Gastrocnemius medialis (tissue), 4 donors: ENCODE results near the gene INPP4B. TPM values are rescaled to one million over a fixed set of nuclear protein-coding genes. Genes with fewer than 3 reads are reported as not detected.

ENCODE experiments used
- ATAC-seq, 2 donors: fragments of 150-250 bp; one replicate each; pipeline ENCODE4 v1.9.1; 2016
- DNase-seq, 2 donors: peaks; one replicate each; pipeline ENCODE4 v3.0.0-alpha.2; 2019
- H3K27ac ChIP-seq, 4 donors: fragments of 200-600 bp; sonication (generic); 1 replicate in 1 of 4; 2 replicates in 3 of 4; pipeline ENCODE4 v1.5.1; 2016 to 2018; ENCODE audit warnings: mild to moderate bottlenecking in 2 of 4, moderate library complexity in 1 of 4
- H3K27me3 ChIP-seq, 3 donors: fragments of 200-600 bp; sonication (generic) in 2 of 3; 1 replicate in 1 of 3; 2 replicates in 2 of 3; pipeline versions ENCODE4 v1.5.1 to v1.6.0; 2016 to 2019; ENCODE audit warnings: mild to moderate bottlenecking in 1 of 3, moderate library complexity in 1 of 3
- H3K36me3 ChIP-seq, 2 donors: fragments of 200-600 bp; sonication (generic) in 1 of 2; one replicate each; pipeline ENCODE4 v1.5.1; 2017 to 2018
- H3K4me1 ChIP-seq, 2 donors: fragments of 200-600 bp; sonication (generic) in 1 of 2; one replicate each; pipeline ENCODE4 v1.5.1; 2016 to 2017; ENCODE audit warnings: mild to moderate bottlenecking in 2 of 2
- H3K4me3 ChIP-seq, 4 donors: fragments of 200-600 bp; sonication (generic) in 3 of 4; 1 replicate in 1 of 4; 2 replicates in 3 of 4; pipeline ENCODE4 v1.5.1; 2016 to 2019; ENCODE audit warnings: mild to moderate bottlenecking in 2 of 4
- H3K9me3 ChIP-seq, 3 donors: fragments of 200-600 bp; sonication (generic) in 2 of 3; 1 replicate in 1 of 3; 2 replicates in 2 of 3; pipeline ENCODE4 v1.5.1; 2016 to 2019
- POLR2A ChIP-seq, 2 donors: fragments of 450-650 bp; IDR thresholded peaks; one replicate each; pipeline ENCODE4 v1.6.1; 2017; ENCODE audit warnings: antibody characterized with exemption in 2 of 2, mild to moderate bottlenecking in 2 of 2, moderate library complexity in 2 of 2
- in situ Hi-C, 4 donors: fragments of 200-750 bp; cut with MboI; loops; one replicate each; pipeline versions ENCODE4 v1.15.0 to v1.8.0; 2017; ENCODE audit warnings: low sequenced_read_pairs in 4 of 4
- intact Hi-C: fragments of 100-400 bp; cut with DNase I; formaldehyde crosslinking; loops from one replicate; pipeline ENCODE4 v1.15.1; 2023; ENCODE audit warnings: low total_unique reads
- total RNA-seq, 4 donors: library from RNA; depleted of rRNA; stranded (reverse); fragments of >200 nt; gene quantifications; one replicate each; pipeline versions ENCODE4 v1.1.0 to v1.2.3, GENCODE V29; 2016
- TF ChIP-seq, protein P1 (sequence below), 5 experiments: fragments of 450-650 bp in 3 of 5; fragments of 200-600 bp in 2 of 5; sonication (generic) in 2 of 5; IDR thresholded peaks in 4 of 5; conservative IDR thresholded peaks in 1 of 5; 1 replicate in 4 of 5; 2 replicates in 1 of 5; pipeline ENCODE4 v1.5.1; 2016 to 2019; ENCODE audit warnings: antibody characterized with exemption in 5 of 5, mild to moderate bottlenecking in 3 of 5, moderate library complexity in 3 of 5

Gene INPP4B
- total RNA-seq, 4 donors from 2014 or later: 7.5 to 23.6 (median 9.1) TPM

DNA sequence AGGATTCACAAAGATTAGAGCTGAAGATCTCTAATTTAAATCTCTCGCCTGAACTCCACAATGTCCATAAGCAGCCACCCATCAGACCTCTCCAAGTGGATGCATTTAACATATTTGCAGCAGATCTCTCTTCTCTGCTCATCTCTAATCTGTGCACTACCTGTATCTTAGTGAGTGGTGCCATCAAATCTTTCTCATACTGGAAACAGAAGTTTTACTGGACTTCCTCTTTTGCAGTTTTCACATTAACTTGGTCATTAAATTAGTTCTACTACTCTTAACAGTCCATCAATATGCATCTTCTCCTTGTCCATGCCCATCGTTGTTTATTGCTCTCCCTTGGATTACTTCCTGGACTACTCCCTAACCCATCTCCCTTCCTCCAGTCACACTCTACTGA lies 721.2 kb downstream of the INPP4B start:
- DNase-seq (no peak), ATAC-seq (no peak)
- TF ChIP-seq, protein P1, sequence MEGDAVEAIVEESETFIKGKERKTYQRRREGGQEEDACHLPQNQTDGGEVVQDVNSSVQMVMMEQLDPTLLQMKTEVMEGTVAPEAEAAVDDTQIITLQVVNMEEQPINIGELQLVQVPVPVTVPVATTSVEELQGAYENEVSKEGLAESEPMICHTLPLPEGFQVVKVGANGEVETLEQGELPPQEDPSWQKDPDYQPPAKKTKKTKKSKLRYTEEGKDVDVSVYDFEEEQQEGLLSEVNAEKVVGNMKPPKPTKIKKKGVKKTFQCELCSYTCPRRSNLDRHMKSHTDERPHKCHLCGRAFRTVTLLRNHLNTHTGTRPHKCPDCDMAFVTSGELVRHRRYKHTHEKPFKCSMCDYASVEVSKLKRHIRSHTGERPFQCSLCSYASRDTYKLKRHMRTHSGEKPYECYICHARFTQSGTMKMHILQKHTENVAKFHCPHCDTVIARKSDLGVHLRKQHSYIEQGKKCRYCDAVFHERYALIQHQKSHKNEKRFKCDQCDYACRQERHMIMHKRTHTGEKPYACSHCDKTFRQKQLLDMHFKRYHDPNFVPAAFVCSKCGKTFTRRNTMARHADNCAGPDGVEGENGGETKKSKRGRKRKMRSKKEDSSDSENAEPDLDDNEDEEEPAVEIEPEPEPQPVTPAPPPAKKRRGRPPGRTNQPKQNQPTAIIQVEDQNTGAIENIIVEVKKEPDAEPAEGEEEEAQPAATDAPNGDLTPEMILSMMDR (IDR thresholded peaks at IDR 0.05 in 4 of 5, conservative IDR thresholded peaks at IDR 0.05 in 1 of 5): no peak
- TF ChIP-seq POLR2A (IDR thresholded peaks at IDR 0.05): no peak
- Histone ChIP-seq H3K36me3 (no peaks in the 10 kb centered on the region), H3K9me3 (no peaks in the 10 kb centered on the region), H3K27me3 (no peaks in the 10 kb centered on the region), H3K27ac (no peak overlapping the region), H3K4me1 (no peaks in the 10 kb centered on the region), H3K4me3 (no peak overlapping the region)
- intact Hi-C loops: loop anchor here (10.0 kb wide), 2 partner anchors 440 to 600 kb away; no protein-coding TSS in a partner anchor
- in situ Hi-C loops: loop anchor here (10.0 to 25.0 kb wide), 3 partner anchors 587 to 720 kb away; partner anchors contain the start of gene INPP4B (in 4 of the 4)

DNA sequence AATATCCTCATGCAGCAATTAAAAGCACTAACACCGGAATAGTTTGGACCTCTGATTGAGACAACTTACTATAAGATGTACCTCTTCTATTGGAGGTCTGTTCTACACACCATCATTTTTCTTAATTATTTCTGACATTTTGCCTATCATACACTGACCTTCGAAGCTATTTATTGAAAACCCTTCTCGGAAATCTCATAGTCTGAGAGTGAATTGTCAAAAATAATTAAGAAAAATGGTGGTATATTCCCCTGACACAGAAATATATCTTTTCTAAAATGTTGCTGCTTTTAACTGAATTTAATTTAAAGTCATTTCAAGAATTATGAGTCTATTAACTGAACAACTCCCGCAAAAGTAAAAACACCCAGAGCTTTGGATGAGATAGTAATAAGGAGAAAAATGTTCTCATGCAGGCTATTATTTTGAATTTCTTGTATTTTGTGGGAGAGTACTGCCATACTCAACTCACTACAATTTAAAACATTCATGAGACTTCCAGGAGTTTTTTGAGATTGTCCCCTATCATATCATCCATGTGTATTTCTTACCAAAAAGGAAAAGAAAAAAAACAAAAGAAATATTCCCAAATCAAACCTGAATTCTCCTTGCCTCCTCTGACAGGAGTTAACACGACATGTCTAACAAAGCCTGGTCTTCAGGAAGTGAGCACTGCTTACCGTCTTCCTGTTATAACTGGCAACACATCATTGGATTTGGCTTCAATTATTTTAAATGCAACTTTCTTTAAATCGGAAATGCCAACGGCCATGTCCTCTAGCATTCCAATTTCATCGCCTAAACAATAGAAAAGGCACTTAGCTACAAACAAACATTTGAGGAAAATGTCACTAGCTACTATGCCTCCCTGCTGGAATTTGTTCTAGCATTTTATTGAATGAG lies 724.4 kb downstream of the INPP4B start:
- no peak overlapping the region for H3K27ac ChIP-seq
- in situ Hi-C loops (loop anchor here in 3 of 4 donors (10.0 to 25.0 kb wide), 2 partner anchors 716 to 723 kb away; partner anchors contain the start of gene INPP4B (in 3 of the 3)), intact Hi-C loops (loop anchor here (10.0 kb wide), 2 partner anchors 443 to 603 kb away; no protein-coding TSS in a partner anchor)
- no peaks in the 10 kb centered on the region for H3K4me1 ChIP-seq
- TF ChIP-seq, protein P1 (IDR thresholded peaks at IDR 0.05 in 4 of 5, conservative IDR thresholded peaks at IDR 0.05 in 1 of 5): no peak
- TF ChIP-seq POLR2A (IDR thresholded peaks at IDR 0.05): no peak
- H3K36me3 ChIP-seq: no peaks in the 10 kb centered on the region
- no peaks in the 10 kb centered on the region for H3K27me3 ChIP-seq
- no peaks in the 10 kb centered on the region for H3K9me3 ChIP-seq
- ATAC-seq (no peak), DNase-seq (no peak)
- H3K4me3 ChIP-seq: no peak overlapping the region

DNA sequence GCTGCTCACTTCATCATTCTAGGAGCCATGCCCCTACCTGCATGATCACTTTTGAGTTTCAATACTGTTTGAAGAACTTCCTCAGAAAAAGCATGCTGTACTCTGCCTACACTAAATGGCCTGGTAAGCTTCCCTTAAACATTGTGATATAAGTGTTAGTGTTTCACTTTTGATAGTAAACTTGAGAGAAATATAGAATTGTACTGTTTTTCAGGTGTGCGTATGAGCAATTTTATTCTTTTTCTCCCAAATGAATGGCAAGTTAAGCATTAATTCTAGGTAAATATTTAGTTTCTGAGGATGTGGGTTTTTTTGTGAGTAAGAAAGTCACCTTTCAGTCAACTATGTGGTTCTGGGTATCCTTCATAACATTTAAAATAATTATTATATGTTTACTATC lies 725.2 kb downstream of the INPP4B start:
- Histone ChIP-seq H3K4me1 (no peaks in the 10 kb centered on the region), H3K27ac (no peak overlapping the region), H3K36me3 (no peaks in the 10 kb centered on the region), H3K4me3 (no peak overlapping the region), H3K9me3 (no peaks in the 10 kb centered on the region), H3K27me3 (no peaks in the 10 kb centered on the region)
- DNase-seq (no peak), ATAC-seq (no peak)
- intact Hi-C loops (loop anchor here (10.0 kb wide), 2 partner anchors 444 to 604 kb away; no protein-coding TSS in a partner anchor), in situ Hi-C loops (loop anchor here in 3 of 4 donors (10.0 to 25.0 kb wide), 2 partner anchors 716 to 724 kb away; partner anchors contain the start of gene INPP4B (in 3 of the 3))
- no peak for TF ChIP-seq POLR2A (IDR thresholded peaks at IDR 0.05)
- TF ChIP-seq, protein P1 (IDR thresholded peaks at IDR 0.05 in 4 of 5, conservative IDR thresholded peaks at IDR 0.05 in 1 of 5): no peak

DNA sequence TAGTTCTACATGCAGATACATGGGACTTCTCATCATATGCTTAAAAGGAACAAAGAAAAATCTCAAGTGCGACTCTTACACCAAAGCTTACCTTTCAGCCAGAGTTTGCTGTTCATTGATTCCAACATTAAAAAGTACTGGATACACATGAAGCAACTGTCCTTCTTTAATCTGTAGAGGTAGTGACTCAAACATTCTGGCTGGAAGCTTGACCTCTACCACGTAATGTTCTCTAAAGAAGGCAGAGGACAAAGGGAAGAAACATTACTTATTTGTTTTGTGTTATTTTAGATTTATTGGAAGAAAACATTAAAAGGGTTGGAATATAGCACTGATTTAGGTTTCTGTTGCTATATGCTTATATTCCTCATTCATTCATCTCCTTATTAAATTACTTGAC lies 733.6 kb downstream of the INPP4B start:
- H3K27me3 ChIP-seq: no peaks in the 10 kb centered on the region
- TF ChIP-seq, protein P1 (IDR thresholded peaks at IDR 0.05 in 4 of 5, conservative IDR thresholded peaks at IDR 0.05 in 1 of 5): no peak
- TF ChIP-seq POLR2A (IDR thresholded peaks at IDR 0.05): no peak
- no peaks in the 10 kb centered on the region for H3K9me3 ChIP-seq
- peaks cover 0 to 4% of the 10 kb centered on the region in 2 donors for H3K36me3 ChIP-seq
- no peak overlapping the region for H3K4me3 ChIP-seq
- H3K27ac ChIP-seq: no peak overlapping the region
- no peak for ATAC-seq
- in situ Hi-C loops: loop anchor here in 1 of 4 donors (25.0 kb wide), 1 partner anchor 725 kb away; the partner anchor contains the start of gene INPP4B
- H3K4me1 ChIP-seq: no peaks in the 10 kb centered on the region
- no peak for DNase-seq
- intact Hi-C loops: no loop called here
